HG03196 (cell line): ENCODE measurements around the gene NHLH1.
"Not testable (repeated sequence)": the region's sequence is repeated elsewhere in the genome, so short reads cannot be mapped to it uniquely, and the experiment has no call there.

Experiments used
- ATAC-seq: cut with Tn5 transposase; IDR thresholded peaks from one replicate; pipeline ENCODE4 v1.9.1; 2021; ENCODE audit not compliant: unreplicated experiment

NHLH1 gene

GRCh38 chr1:160376525-160377131 is 9.8 kb downstream of the NHLH1 start:
- no peak for ATAC-seq

GRCh38 chr1:160377585-160378206 is 10.8 kb downstream of the NHLH1 start:
- no peak for ATAC-seq

DNA sequence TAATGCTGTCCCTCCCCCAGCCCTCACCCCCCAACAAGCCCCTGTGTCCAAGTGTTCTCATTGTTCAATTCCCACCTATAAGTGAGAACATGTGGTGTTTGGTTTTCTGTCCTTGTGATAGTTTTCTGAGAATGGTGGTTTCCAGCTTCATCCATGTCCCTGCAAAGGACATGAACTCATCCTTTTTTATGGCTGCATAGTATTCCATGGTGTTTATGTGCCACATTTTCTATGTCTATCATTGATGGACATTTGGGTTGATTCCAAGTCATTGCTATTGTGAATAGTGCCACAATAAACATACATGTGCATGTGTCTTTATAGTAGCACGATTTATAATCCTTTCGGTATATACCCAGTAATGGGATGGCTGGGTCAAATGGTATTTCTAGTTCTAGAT is 17.9 kb downstream of the NHLH1 start:
- ATAC-seq, result not testable (repeated sequence)

GRCh38 chr1:160388406-160388805 is 21.5 kb downstream of the NHLH1 start:
- not testable (repeated sequence) for ATAC-seq

- ATAC-seq, result no peak
Measured at GRCh38 chr1:160394673-160395072, 27.8 kb downstream of the NHLH1 start.

DNA sequence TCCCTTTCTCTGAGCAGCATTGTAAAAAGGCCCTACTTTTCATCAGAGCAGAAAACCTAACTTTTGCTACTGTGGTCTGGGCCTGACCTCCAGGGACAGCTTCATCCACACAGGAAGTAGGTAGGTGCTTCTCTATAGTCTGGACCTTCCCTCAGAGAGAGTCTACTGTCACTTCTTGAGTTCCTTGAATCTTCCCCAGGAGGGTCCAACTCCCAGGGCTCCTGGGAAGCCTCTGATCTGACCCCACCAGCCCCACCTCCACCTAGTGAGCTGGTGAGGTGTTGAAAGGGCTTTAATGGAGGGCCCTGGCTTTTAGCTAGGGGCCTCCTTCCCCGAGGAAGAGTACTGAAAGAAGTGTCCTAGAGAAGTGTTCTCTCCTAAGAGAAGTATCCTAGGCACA is 30.8 kb downstream of the NHLH1 start:
- no peak for ATAC-seq

DNA sequence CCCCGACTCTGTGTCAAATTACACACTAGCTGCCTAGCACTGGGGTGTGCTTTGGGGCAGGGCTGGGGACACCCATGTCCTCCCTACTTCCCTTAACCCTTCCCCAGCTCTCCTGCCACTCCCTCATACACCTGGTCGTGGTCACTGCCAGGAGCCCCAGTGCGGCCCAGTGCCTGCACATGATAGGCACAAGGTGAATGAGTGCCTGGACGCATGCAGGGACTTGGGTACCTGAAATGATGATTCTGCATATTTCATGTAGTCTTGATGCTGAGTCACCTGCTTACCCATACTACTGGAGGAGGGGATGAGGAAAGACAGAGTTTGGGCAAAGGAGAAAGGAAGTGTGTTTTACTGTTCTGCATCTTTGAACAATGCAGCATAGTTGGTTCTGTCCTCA is 32.0 kb downstream of the NHLH1 start:
- no peak for ATAC-seq

DNA sequence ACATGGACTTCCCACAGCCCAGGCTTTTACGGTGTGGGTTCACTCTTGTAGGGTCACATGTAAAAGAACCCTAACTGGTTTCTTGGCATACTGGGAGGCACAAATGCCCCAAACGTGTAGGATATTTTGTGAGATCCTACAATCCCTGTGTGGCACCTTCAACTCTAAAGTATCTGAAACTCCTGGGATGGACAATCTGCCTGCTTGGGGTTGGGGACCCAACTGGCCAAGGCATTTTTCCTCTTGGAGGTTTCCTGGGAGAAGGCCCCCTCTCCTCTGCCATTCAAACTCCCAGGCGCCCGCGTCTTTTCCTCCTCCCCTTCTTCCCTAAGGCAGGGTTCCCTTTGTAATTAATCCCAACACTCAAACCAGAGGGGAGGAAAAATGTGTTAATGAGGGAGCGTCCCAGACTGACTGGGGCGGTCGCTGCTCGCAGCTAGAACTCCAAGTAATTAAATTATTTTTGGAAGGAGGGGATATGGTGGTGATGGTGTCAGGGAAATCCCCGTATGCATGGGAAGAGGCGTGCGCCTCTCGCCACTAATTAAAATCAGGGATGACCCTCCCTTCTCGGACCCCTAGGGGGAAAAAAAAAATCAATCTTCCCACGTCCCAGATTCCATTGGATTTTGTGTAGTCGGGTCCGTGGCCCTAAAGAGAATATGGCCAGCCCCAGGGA is 32.8 kb downstream of the NHLH1 start:
- no peak for ATAC-seq

- no peak for ATAC-seq
Measured at GRCh38 chr1:160400223-160400645, 33.4 kb downstream of the NHLH1 start, which contains the start of gene VANGL2. TSS of gene VANGL2 (plus strand) at chr1:160400564. CDS start at chr1:160415838, 15,274 bp downstream.

DNA sequence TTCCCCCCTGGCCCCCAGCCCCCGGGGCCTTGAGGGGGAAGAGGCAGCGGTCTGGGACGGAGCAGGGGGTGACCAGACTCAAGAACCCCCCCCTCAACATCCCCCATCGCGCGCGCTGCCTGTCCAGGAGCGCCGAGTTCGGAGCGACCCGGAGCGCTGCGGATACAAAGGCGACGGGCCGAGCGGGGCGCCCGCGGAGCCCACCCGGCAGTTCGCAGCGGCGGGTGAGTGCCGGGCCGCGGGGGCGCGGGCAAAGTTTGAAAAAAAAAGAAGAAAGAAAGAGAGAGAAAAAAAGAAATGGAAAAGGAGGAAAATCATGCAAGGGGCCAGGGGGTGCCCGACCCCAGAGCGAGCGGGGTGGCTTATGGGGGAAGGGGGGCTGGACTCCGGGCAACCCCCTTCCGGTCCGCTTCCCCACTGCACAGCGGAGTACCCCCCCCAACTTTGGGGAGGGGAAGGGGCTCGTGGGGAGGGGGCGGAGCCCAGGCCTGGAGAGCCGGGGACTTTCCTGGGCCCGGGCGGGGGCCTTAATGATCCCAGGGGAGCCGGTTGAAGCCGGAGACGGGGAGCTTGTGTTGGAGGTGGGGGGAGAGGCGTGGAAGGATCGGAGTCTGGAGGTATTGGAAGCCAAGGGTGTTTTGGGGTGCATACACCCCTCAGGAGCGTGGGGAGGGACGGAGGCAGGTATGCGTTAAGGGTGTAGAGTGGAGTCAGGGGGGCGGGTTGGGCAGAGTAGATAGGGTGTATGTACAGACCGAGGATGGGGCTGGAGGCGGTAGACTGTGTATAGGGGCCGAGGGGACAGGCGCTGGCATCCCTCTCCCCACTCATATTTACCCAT is 34.0 kb downstream of the NHLH1 start:
- ATAC-seq, result no peak

DNA sequence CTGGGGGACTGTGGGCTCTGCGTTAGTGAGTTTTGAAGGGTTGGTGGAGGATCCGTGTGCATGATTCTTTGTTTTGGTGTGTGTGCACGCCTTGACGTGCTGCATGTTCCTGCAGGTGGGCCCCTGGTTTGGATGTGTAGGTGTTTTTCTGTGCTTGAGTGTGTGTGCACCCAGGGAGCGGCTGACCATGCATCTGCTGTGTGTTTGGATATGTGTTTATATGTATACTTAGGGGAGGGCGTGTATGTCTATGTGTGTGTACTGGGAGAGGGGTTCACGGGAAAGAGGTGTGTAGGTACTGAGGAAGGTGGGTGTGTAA is 34.6 kb downstream of the NHLH1 start:
- ATAC-seq, result no peak

GRCh38 chr1:160402001-160402795 is 35.3 kb downstream of the NHLH1 start:
- no peak for ATAC-seq

DNA sequence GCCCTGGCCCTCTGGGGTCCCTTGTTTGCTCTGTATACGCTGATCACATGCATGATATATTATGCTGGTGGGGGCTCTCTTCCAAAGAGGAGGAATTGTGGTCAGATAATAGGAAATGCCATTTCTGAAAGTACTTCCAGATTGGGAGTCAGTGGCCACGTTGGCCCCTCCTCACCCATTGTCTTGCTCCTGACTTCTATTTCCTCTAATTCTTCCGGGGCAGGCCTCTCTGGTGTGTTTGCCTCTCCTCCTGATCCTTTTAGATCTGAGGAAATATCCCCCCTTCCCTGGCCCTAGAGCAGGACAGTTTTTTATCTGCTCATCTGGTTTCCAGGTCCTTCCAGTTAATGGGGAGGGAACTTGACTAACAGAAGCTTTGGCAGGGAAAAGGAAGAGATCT is 36.4 kb downstream of the NHLH1 start:
- ATAC-seq, result no peak

- ATAC-seq, result no peak
Measured at GRCh38 chr1:160404094-160404493, 37.2 kb downstream of the NHLH1 start.

GRCh38 chr1:160405331-160405877 is 38.5 kb downstream of the NHLH1 start:
- no peak for ATAC-seq

- ATAC-seq, result no peak
Measured at GRCh38 chr1:160406131-160406968, 39.5 kb downstream of the NHLH1 start.

- ATAC-seq, result no peak
Measured at GRCh38 chr1:160407839-160408801, 41.2 kb downstream of the NHLH1 start.

DNA sequence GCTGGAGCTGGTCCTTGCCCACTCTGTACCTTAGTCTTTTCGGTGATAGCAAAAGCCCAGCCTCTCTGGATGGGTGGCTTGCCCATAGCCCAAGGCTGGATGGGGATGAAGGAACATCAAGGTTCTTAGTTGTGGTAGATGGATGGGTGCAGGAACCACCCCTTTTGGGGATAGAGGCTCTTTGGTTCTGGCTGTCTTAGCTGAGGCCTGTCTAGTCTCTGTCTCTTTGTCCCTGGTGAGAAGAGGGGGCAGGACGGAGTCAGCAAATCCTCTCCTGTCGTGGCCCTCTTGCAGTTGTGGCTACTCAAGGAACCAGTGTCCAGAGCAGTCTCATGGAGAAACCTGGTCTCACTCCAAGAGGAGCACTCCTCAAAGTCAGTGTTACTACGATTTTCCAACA is 42.0 kb downstream of the NHLH1 start:
- ATAC-seq, result no peak
